Fibroblast of pulmonary artery (primary cell): ENCODE measurements around the gene DENND5A.

Experiments used
- DNase-seq: peaks from one replicate; pipeline ENCODE4 v3.0.0-alpha.2; 2010; ENCODE audit warnings: low read depth
- H3K4me3 ChIP-seq: replicated peaks from 2 replicates; pipeline ENCODE4 v1.5.1; 2011; ENCODE audit warnings: low read depth, mild to moderate bottlenecking, control low read depth, low read length, moderate library complexity
- CTCF ChIP-seq: IDR thresholded peaks from 2 replicates; pipeline ENCODE4 v1.5.1; 2011; ENCODE audit warnings: mild to moderate bottlenecking, control low read depth, low read length, inconsistent platforms; ENCODE audit errors: missing control alignments

Gene DENND5A

GRCh38 chr11:9141186-9141585 lies 124.0 kb downstream of the DENND5A start:
- no peak for DNase-seq
- no peak overlapping the region for H3K4me3 ChIP-seq
- no peak for TF ChIP-seq CTCF

GRCh38 chr11:9139628-9140357 lies 125.4 kb downstream of the DENND5A start:
- no peak for TF ChIP-seq CTCF
- no peak overlapping the region for H3K4me3 ChIP-seq
- DNase-seq: no peak

GRCh38 chr11:9138612-9139579 lies 126.3 kb downstream of the DENND5A start:
- no peak for TF ChIP-seq CTCF
- DNase-seq: peak; percentile 90
- H3K4me3 ChIP-seq: no peak overlapping the region

GRCh38 chr11:9138133-9138453 lies 127.1 kb downstream of the DENND5A start:
- TF ChIP-seq CTCF: no peak
- H3K4me3 ChIP-seq: no peak overlapping the region
- no peak for DNase-seq

GRCh38 chr11:9137293-9138132 lies 127.6 kb downstream of the DENND5A start:
- DNase-seq: peak; percentile 72
- TF ChIP-seq CTCF: peak; percentile 96
- no peak overlapping the region for H3K4me3 ChIP-seq

GRCh38 chr11:9136741-9137140 lies 128.4 kb downstream of the DENND5A start:
- no peak overlapping the region for H3K4me3 ChIP-seq
- no peak for DNase-seq

More at GRCh38 chr11:9136741-9137140, 128.4 kb downstream of the DENND5A start:
- TF ChIP-seq CTCF: no peak
